Liver (tissue), 9 donors: ENCODE data around the gene ERC2. TPM values are rescaled to one million over a fixed set of nuclear protein-coding genes. Genes with fewer than 3 reads are reported as not detected.

Experiments used
- DNase-seq: peaks from one replicate; pipeline ENCODE4 v3.0.0-alpha.2; 2017; ENCODE audit warnings: low spot score
- H3K27ac ChIP-seq, 2 donors: one replicate each; pipeline ENCODE4 v1.7.0; 2013; ENCODE audit warnings: inconsistent platforms in 2 of 2, low read length in 2 of 2, control low read depth in 1 of 2, low read depth in 1 of 2, mild to moderate bottlenecking in 1 of 2
- H3K27me3 ChIP-seq, 4 donors: one replicate each; pipeline versions ENCODE4 v1.6.1 to v1.7.0; 2013; ENCODE audit warnings: low read length in 3 of 4, inconsistent platforms in 1 of 4, mild to moderate bottlenecking in 1 of 4, moderate library complexity in 1 of 4; ENCODE audit not compliant: control insufficient read depth in 4 of 4, insufficient read depth in 4 of 4
- H3K36me3 ChIP-seq, 4 donors: one replicate each; pipeline versions ENCODE4 v1.6.1 to v1.7.0; 2013; ENCODE audit warnings: low read length in 3 of 4, mild to moderate bottlenecking in 3 of 4, low read depth in 1 of 4, moderate library complexity in 1 of 4; ENCODE audit not compliant: control insufficient read depth in 4 of 4, insufficient read depth in 3 of 4
- H3K4me1 ChIP-seq, 4 donors: one replicate each; pipeline versions ENCODE4 v1.6.1 to v1.7.0; 2013; ENCODE audit warnings: low read length in 3 of 4, mild to moderate bottlenecking in 3 of 4, moderate library complexity in 1 of 4; ENCODE audit not compliant: control insufficient read depth in 4 of 4, insufficient read depth in 4 of 4
- H3K4me3 ChIP-seq, 3 donors: one replicate each; pipeline versions ENCODE4 v1.6.1 to v1.7.0; 2013; ENCODE audit warnings: low read length in 3 of 3, control low read depth in 1 of 3, low read depth in 1 of 3, mild to moderate bottlenecking in 1 of 3
- H3K9ac ChIP-seq, 2 donors: one replicate each; pipeline ENCODE4 v1.7.0; 2013; ENCODE audit warnings: low read length in 2 of 2, mild to moderate bottlenecking in 2 of 2, moderate library complexity in 2 of 2, control low read depth in 1 of 2, low read depth in 1 of 2
- H3K9me3 ChIP-seq, 4 donors: one replicate each; pipeline versions ENCODE4 v1.6.1 to v1.7.0; 2013; ENCODE audit warnings: low read length in 3 of 4; ENCODE audit not compliant: control insufficient read depth in 4 of 4
- CTCF ChIP-seq: fragments of 150-350 bp; IDR thresholded peaks from 2 replicates; pipeline ENCODE4 v1.5.1; 2017; ENCODE audit warnings: improper control_type of control experiment, low read depth, low read length; ENCODE audit not compliant: missing input control
- EGR1 ChIP-seq, 2 donors: IDR thresholded peaks; 2 replicates each; pipeline ENCODE4 v1.6.1; 2016 to 2018; ENCODE audit warnings: antibody characterized with exemption in 2 of 2, low read depth in 2 of 2
- FOXA1 ChIP-seq: IDR thresholded peaks from 2 replicates; pipeline ENCODE4 v1.6.1; 2016; ENCODE audit warnings: antibody characterized with exemption
- JUND ChIP-seq, 2 donors: IDR thresholded peaks; 2 replicates each; pipeline ENCODE4 v1.6.1; 2016; ENCODE audit warnings: antibody characterized with exemption in 2 of 2
- NR2F2 ChIP-seq: IDR thresholded peaks from 2 replicates; pipeline ENCODE4 v1.6.1; 2016; ENCODE audit warnings: antibody characterized with exemption
- RAD21 ChIP-seq, 2 donors: IDR thresholded peaks; 2 replicates each; pipeline ENCODE4 v1.6.1; 2016; ENCODE audit warnings: antibody characterized with exemption in 2 of 2, mild to moderate bottlenecking in 2 of 2
- REST ChIP-seq: IDR thresholded peaks from 2 replicates; pipeline ENCODE4 v1.6.1; 2016; ENCODE audit warnings: antibody characterized with exemption, mild to moderate bottlenecking
- RXRA ChIP-seq, 2 donors: IDR thresholded peaks; 2 replicates each; pipeline ENCODE4 v1.6.1; 2017 to 2018; ENCODE audit warnings: antibody characterized with exemption in 2 of 2, mild to moderate bottlenecking in 1 of 2
- ZBTB33 ChIP-seq: IDR thresholded peaks from 2 replicates; pipeline ENCODE4 v1.6.1; 2016; ENCODE audit warnings: antibody characterized with exemption
- WGBS: extraction: QIAGEN DNeasy Blood & Tissue Kit; methylation state at CpG from one replicate; pipeline ENCODE4 v1.1.7; 2013; 5-methylcytosine and 5-hydroxymethylcytosine counted together
- polyA plus RNA-seq, 2 donors: library from polyadenylated mRNA; stranded (reverse) in 1 of 2; unstranded in 1 of 2; fragments of 200-250 nt in 1 of 2; fragments of >200 nt in 1 of 2; fragmentation: Nextera tagmentation in 1 of 2; extraction: Ambion mirVana in 1 of 2; gene quantifications; one replicate each; pipeline versions ENCODE4 v1.2.1 to v1.2.3, GENCODE V29; 2013 to 2015
- total RNA-seq, 2 donors: library from RNA; depleted of rRNA; stranded (reverse); fragments of >200 nt; gene quantifications; one replicate each; pipeline ENCODE4 v1.2.3, GENCODE V29; 2014
- donor health status: healthy.
- donor health status: healthy.
- donor health status: healthy.
- donor health status: healthy.
- donor health status: healthy.

ERC2 gene
- total and polyA plus RNA-seq, 4 donors = 0.14 to 0.25 TPM; not detected in 2

GRCh38 chr3:56260262-56260661 lies 208.0 kb downstream of the ERC2 start:
- Histone ChIP-seq H3K4me1 (no peaks in the 10 kb centered on the region), H3K27me3 (no peaks in the 10 kb centered on the region), H3K9ac (no peak overlapping the region), H3K4me3 (no peak overlapping the region), H3K9me3 (peaks cover 0 to 4% (median 0%) of the 10 kb centered on the region in 4 donors), H3K36me3 (no peaks in the 10 kb centered on the region), H3K27ac (no peak overlapping the region)
- no peak for DNase-seq
- TF ChIP-seq NR2F2 (no peak), JUND (IDR thresholded peaks at IDR 0.05) (no peak), RAD21 (IDR thresholded peaks at IDR 0.05) (no peak)
- 82% methylated on average over 5 of the region's 5 CpGs for WGBS

GRCh38 chr3:56257826-56258225 lies 210.4 kb downstream of the ERC2 start:
- DNase-seq = no peak
- Histone ChIP-seq H3K27me3 (no peaks in the 10 kb centered on the region), H3K4me3 (no peak overlapping the region), H3K4me1 (no peaks in the 10 kb centered on the region), H3K9me3 (no peaks in the 10 kb centered on the region), H3K9ac (no peak overlapping the region), H3K36me3 (no peaks in the 10 kb centered on the region), H3K27ac (no peak overlapping the region)
- 85% methylated on average over 2 of the region's 2 CpGs for WGBS
- TF ChIP-seq FOXA1 (no peak), REST (no peak), RAD21 (IDR thresholded peaks at IDR 0.05) (no peak), CTCF (no peak), RXRA (IDR thresholded peaks at IDR 0.05) (no peak), ZBTB33 (no peak)

GRCh38 chr3:56254835-56255234 lies 213.4 kb downstream of the ERC2 start:
- H3K36me3 ChIP-seq = no peaks in the 10 kb centered on the region
- H3K9ac ChIP-seq = no peak overlapping the region
- no peak overlapping the region for H3K4me3 ChIP-seq
- H3K27me3 ChIP-seq = no peaks in the 10 kb centered on the region
- H3K27ac ChIP-seq = no peak overlapping the region
- no peaks in the 10 kb centered on the region for H3K4me1 ChIP-seq
- WGBS = 68% methylated on average over 3 of the region's 3 CpGs
- H3K9me3 ChIP-seq = no peaks in the 10 kb centered on the region
- DNase-seq = no peak
- TF ChIP-seq EGR1 (IDR thresholded peaks at IDR 0.05; ENCODE audit: low read depth in 2 of 2) = no peak
- TF ChIP-seq CTCF = peak; percentile 37
